NCI-H2107 treated with DMSO at 0.1 percent for 48 hours (cell line): ENCODE data around the gene CRYGB.
A peak's percentile ranks its signal among the peaks of the same experiment; 100 is the strongest.
"Not testable (repeated sequence)": the region's sequence is repeated elsewhere in the genome, so short reads cannot be mapped to it uniquely, and the experiment has no call there.

Experiments
- DNase-seq: peaks from one replicate; lab custom pipeline; 2025; ENCODE audit not compliant: unreplicated experiment; lab: John Stamatoyannopoulos, UW

Gene CRYGB

GRCh38 chr2:208118918-208119317, 27.0 kb downstream of the CRYGB start:
- DNase-seq, result no peak

DNA sequence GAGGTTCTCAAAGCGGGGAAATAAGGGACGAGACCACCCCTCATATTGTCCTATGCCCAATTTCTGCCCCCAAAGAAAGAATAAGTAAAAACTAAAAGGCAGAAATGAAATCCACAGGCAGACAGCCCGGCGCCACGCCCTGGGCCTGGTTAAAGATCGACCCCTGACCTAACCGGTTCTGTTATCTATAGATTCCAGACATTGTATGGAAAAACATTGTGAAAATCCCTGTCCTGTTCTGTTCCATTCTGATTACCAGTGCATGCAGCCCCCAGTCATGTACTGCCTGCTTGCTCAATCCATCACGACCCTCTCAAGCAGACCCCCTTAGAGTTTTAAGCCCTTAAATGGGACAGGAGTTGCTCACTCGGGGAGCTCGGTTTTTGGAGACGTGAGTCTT, 28.6 kb downstream of the CRYGB start:
- DNase-seq, result not testable (repeated sequence)

GRCh38 chr2:208112969-208113368, 33.0 kb downstream of the CRYGB start:
- peak; percentile 85 for DNase-seq

DNA sequence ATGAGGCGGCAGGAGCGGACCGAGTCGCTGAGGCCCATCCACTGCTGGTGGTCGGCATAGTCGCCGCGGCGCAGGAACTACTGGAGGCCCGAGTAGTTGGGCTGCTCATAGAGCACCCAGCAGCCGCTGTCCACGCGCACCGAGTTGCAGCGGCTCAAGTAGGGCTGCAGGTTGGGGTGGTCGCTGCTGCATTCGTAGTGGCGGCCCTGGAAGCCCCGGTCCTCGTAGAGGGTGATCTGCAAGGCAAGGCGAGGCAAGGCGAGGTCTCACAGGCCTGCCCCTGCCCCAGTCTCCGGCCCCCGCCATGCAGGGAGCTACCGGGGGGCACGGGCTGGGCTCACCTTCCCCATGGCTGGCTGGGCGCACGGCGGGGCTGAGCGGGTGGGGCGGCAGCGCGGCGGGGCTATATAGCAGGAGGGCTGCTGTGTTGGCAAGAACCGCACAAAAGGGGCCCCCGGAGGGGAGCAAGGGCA, 33.6 kb downstream of the CRYGB start:
- DNase-seq, result not testable (repeated sequence)

DNA sequence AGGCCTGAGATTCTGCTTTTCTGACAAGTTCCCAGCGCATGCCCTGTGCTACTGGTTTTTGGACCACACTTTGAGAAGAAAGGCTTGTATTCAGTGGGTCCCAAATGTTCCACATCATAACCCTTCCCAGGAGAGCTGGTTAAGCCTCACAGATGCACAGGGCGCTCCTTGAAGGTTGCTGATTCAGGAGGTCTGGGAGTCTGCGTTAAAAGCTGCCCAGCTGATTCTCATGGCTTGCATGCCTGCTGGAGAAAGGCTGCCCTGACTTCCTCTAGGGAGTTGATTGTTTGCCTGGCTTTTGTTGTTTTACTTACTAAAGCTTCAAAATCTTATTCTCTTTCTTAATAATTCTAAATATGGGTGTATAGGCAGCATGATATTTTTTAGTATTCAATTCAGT, 42.3 kb downstream of the CRYGB start:
- DNase-seq, result no peak

GRCh38 chr2:208101716-208102631, 44.0 kb downstream of the CRYGB start:
- peak; percentile 55 for DNase-seq

DNA sequence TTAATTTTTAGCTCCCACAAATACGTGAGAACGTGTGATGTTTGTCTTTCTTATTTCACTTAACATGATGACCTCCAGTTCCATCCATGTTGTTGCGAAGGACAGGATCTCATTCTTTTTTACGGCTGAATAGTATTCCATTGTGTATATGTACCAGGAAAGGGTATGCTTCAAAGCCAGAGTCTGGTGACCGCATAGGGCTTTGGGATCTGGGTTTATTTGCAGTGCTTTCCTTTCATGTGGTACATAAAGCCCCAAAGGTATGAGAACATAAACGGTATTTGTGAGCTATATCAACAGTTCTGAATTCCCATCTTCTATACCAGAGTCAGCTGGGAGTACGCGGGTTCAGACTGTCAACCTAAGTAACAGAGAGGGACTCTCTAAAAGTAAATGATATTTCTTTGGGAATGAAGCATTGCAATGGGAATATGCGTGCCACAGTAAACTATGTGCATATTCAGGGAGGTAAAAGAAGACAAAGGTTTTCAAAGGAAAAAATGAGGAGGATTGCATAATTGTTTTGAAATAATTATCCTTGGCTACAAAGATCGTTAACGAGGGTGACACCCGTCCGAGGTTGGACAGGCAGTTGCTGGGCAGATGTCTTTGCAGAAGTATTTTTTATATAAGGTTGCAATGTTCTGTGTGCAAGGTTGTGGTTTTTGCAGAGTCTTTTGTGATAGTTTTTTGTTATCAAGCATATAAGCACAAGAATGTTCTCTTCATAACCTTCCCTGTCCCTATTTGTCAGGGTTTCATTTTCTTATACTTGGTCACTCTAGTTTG, 46.1 kb downstream of the CRYGB start:
- DNase-seq, result no peak

- DNase-seq, result not testable (repeated sequence)
Observed at GRCh38 chr2:208098701-208099100, 47.3 kb downstream of the CRYGB start.

DNA sequence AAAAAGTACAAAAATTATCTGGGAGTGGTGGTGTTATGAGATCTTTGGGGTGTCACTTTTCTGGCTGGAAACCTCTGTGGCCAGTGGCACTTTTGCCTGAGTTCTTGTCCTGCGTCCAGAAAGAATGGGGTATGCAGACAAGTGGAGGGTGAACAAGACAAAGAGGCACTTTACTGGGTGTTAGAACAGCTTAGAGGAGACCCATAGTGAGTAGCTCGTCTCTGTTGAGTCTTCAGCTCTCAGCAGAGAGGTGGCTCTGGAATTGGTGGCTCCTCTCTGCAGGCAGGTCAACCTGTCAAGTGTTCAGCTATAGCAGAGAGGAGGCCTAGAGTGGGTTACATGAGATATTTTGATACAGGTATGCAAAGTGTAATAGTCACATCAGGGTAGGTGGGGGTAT, 47.7 kb downstream of the CRYGB start:
- no peak for DNase-seq

GRCh38 chr2:208097801-208098200, 48.2 kb downstream of the CRYGB start:
- no peak for DNase-seq

- no peak for DNase-seq
Observed at GRCh38 chr2:208097313-208097712, 48.6 kb downstream of the CRYGB start.

GRCh38 chr2:208096080-208096479, 49.9 kb downstream of the CRYGB start:
- no peak for DNase-seq

- DNase-seq, result no peak
Observed at GRCh38 chr2:208093128-208093527, 52.8 kb downstream of the CRYGB start.
